Cardiac muscle cell (in vitro differentiated cells and primary cell): ENCODE data around the gene NIPBL. TPM values are rescaled to one million over a fixed set of nuclear protein-coding genes. Genes with fewer than 3 reads are reported as not detected.
A peak's percentile ranks its signal among the peaks of the same experiment; 100 is the strongest.

Experiments
- DNase-seq, 2 donors: peaks; one replicate each; pipeline versions ENCODE4 v3.0.0 to v3.0.0-alpha.2; 2010 to 2017; ENCODE audit warnings: low read depth in 1 of 2, low spot score in 1 of 2
- H3K27ac ChIP-seq: fragments of 200-600 bp; sonication (generic); 2 replicates; pipeline ENCODE4 v1.5.1; 2016
- H3K27me3 ChIP-seq: fragments of 200-600 bp; sonication (generic); 2 replicates; pipeline ENCODE4 v1.6.0; 2016; ENCODE audit warnings: control low read depth
- H3K36me3 ChIP-seq: fragments of 200-600 bp; sonication (generic); 2 replicates; pipeline ENCODE4 v1.5.1; 2016; ENCODE audit warnings: control low read depth
- H3K4me1 ChIP-seq: fragments of 200-600 bp; sonication (generic); 2 replicates; pipeline ENCODE4 v1.8.1; 2017; ENCODE audit warnings: low read depth, mild to moderate bottlenecking, mixed run types
- H3K4me3 ChIP-seq: fragments of 200-600 bp; sonication (generic); 2 replicates; pipeline ENCODE4 v1.5.1; 2016; ENCODE audit warnings: mild to moderate bottlenecking
- H3K9me3 ChIP-seq: fragments of 200-600 bp; sonication (generic); 2 replicates; pipeline ENCODE4 v1.5.1; 2017; ENCODE audit warnings: low read depth, mild to moderate bottlenecking, control low read depth
- CTCF ChIP-seq: IDR thresholded peaks from 2 replicates; pipeline ENCODE4 v1.5.1; 2012; ENCODE audit warnings: low read depth, mild to moderate bottlenecking, low read length
- polyA plus RNA-seq: library from polyadenylated mRNA; unstranded; fragments of >200 nt; fragmentation: Nextera tagmentation; extraction: Ambion mirVana; gene quantifications from 2 replicates; pipeline ENCODE4 v1.2.1, GENCODE V29; 2016
- total RNA-seq: library from RNA; depleted of rRNA; stranded (reverse); fragments of >200 nt; gene quantifications from 2 replicates; pipeline ENCODE4 v1.2.3, GENCODE V29; 2016

The NIPBL gene
- total and polyA plus RNA-seq, 2 experiments from 2014 or later = 19.1 to 43.9 TPM

DNA sequence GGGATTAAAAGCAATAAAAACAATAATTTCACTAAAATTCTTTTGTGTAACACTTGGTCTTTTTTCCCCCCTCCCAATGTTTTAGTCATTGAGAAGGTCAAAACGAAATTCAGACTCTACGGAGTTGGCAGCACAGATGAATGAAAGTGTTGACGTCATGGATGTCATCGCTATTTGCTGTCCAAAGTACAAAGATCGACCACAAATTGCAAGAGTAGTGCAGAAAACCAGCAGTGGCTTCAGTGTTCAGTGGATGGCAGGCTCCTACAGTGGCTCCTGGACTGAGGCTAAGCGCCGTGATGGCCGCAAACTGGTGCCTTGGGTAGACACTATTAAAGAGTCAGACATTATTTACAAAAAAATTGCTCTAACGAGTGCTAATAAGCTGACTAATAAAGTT lies 187.9 kb downstream of the NIPBL start:
- Histone ChIP-seq H3K4me1 (no peaks in the 10 kb centered on the region), H3K36me3 (peaks cover 49% of the 10 kb centered on the region), H3K4me3 (no peak overlapping the region), H3K27ac (peak overlapping the region; percentile 4), H3K9me3 (no peaks in the 10 kb centered on the region), H3K27me3 (no peaks in the 10 kb centered on the region)
- no peak for DNase-seq
- no peak for TF ChIP-seq CTCF

DNA sequence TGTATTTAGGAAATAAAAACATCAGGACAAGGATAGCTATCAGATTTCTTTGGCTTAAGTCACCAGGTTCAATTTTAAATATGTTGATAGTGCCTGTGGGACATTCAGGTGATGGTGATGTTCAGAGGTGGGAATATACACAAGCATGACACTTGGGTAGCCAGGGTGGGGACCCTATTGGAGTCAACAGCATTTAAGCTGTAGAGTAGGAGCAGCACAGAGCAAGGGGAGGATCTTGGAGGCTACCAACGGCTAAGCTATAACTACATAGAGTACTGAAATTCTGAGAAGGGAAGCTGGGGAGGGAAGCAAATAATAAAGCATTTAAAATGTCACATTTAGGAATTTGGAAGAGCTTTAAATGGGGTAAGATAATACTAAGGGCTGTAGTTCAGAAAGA lies 194.9 kb downstream of the NIPBL start:
- H3K4me3 ChIP-seq = no peak overlapping the region
- no peaks in the 10 kb centered on the region for H3K4me1 ChIP-seq
- H3K36me3 ChIP-seq = no peaks in the 10 kb centered on the region
- H3K9me3 ChIP-seq = peaks cover 3% of the 10 kb centered on the region
- no peak for DNase-seq
- H3K27me3 ChIP-seq = no peaks in the 10 kb centered on the region
- H3K27ac ChIP-seq = no peak overlapping the region
- no peak for TF ChIP-seq CTCF

DNA sequence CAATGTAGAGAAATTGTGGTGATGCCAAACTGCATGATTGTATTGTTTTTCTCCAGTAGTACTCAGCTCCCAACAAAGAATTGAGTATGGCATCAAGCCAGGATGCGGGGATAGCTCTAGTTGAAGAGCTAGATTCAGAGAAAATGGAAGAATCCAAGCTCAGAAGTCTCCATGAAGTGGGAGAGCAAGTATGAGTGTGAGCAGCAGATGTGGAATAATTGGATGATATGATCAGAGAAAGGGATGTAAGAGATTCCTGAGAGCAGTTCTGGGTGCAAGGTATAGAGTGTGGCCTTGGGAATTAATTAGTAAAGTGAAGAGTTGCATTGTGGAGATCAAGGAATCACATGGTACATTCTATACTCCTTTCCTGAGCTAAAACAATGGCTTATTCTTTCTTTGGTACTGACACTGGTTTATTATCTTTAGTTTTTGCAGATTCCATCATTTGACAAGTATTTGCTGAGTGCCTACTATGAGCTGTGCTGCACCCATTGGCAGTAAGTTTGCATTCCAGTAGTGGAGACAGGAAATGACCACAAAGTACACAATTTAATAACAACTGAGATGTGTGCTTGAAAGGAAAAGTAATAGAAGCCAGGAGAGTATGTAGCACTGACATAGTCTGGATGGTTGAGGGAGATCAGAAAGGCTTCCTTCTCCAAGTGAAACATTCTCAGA lies 195.5 kb downstream of the NIPBL start:
- no peaks in the 10 kb centered on the region for H3K36me3 ChIP-seq
- DNase-seq = peak in 1 of 2 donors; percentile 94
- H3K4me1 ChIP-seq = no peaks in the 10 kb centered on the region
- peaks cover 3% of the 10 kb centered on the region for H3K9me3 ChIP-seq
- H3K27me3 ChIP-seq = no peaks in the 10 kb centered on the region
- H3K27ac ChIP-seq = no peak overlapping the region
- TF ChIP-seq CTCF = no peak
- H3K4me3 ChIP-seq = no peak overlapping the region

DNA sequence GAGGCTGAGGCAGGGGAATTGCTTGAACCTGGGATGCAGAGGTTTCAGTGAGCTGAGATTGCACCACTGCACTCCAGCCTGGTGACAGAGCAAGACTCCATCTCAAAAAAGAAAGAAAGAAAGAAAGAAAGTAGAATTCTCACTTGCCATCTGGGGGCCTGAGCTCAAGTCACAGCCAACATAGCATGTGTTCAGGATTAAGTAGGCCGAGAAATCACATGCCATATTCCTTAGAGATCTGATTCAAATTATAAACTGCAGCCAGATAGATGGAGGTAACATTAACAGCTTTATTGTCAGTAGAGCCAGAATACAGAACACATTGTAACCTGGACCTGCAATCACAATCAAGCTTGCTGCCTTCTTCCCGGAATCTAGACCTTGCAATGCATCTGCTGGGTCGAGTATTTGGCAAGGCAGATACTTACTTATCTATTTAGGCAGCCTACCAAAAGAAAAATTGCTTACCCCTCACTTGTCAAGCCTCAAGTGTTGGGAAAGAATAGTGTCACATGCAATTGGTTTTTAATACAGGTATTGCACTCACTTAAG lies 198.9 kb downstream of the NIPBL start:
- Histone ChIP-seq H3K4me3 (no peak overlapping the region), H3K27ac (no peak overlapping the region), H3K27me3 (no peaks in the 10 kb centered on the region), H3K9me3 (peaks cover 3% of the 10 kb centered on the region), H3K4me1 (no peaks in the 10 kb centered on the region), H3K36me3 (peaks cover 4% of the 10 kb centered on the region)
- peak in 1 of 2 donors; percentile 72 for DNase-seq
- no peak for TF ChIP-seq CTCF

DNA sequence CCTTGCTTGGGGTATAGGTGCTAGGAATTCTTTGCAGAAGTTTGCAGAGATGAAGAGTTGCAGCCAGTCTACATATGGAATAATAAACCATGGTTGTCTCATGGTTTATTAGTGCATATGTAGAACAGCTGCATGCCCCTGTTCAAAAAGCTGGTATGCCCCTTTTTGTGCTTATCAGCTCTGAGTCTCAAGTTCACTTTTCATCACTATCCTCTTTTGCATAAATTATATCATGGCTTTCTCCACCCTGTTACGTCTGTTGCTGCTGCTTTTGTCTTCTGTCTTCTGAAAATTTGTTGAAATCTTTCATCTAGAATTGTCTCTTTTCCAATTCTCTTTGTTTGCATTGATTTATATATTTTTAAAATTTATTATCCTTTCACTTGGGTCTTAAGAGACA lies 200.6 kb downstream of the NIPBL start:
- H3K27me3 ChIP-seq = no peaks in the 10 kb centered on the region
- H3K36me3 ChIP-seq = peaks cover 4% of the 10 kb centered on the region
- no peaks in the 10 kb centered on the region for H3K9me3 ChIP-seq
- no peak for DNase-seq
- H3K4me1 ChIP-seq = no peaks in the 10 kb centered on the region
- no peak overlapping the region for H3K4me3 ChIP-seq
- TF ChIP-seq CTCF = no peak
- no peak overlapping the region for H3K27ac ChIP-seq
